ENCODE data around the gene NDUFV1. TPM values are rescaled to one million over a fixed set of nuclear protein-coding genes. Genes with fewer than 3 reads are reported as not detected.
A peak's percentile ranks its signal among the peaks of the same experiment; 100 is the strongest.

The NDUFV1 gene
- total RNA-seq, 1 experiment from 2014 or later, result 250 TPM

DNA sequence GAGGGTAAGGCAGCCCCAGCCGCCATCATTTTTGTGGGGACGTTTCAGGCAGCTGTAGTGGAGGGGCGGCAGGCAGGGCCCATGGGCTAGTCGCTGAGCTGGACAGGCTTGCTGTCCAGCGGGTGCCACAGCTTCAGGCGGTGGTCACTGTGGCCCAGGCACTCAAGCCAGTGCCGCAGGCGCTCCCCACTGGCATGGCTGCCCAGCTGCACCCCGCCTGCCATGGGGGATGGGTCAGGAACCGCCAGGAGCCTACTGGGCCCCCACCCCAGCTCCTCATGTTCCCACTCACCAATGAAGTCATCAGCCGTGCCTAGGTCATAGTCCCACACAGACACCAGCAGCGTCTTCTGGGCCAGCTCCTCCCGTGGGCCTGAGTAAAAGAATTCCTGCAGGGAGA lies 6.0 kb downstream of the NDUFV1 start:
- no peak for TF ChIP-seq EZH2 (IDR thresholded peaks at IDR 0.05; ENCODE audit: borderline replicate concordance, low read depth, low read length, poor library complexity, severe bottlenecking)
- BruUV-seq (replicated peaks), result no TSS peak
- CTCF ChIA-PET, result interaction anchor here (0.8 kb wide), 1 partner anchor 17 kb away, joined by 3 read pairs; the partner anchor contains the start of gene NUDT8
- no peak for DNase-seq (ENCODE audit: low spot score)
- Histone ChIP-seq H3K27ac (ENCODE audit: low read depth, low read length, poor library complexity, severe bottlenecking) (no peak overlapping the region), H3K9me3 (ENCODE audit: low read depth, low read length, poor library complexity, severe bottlenecking) (no peaks in the 10 kb centered on the region), H3K27me3 (replicated peaks; ENCODE audit: insufficient read depth, low read depth, low read length, poor library complexity) (no peaks in the 10 kb centered on the region), H3K4me3 (ENCODE audit: low read depth, low read length, poor library complexity, severe bottlenecking) (no peak overlapping the region), H3K36me3 (ENCODE audit: insufficient read depth, low read length, poor library complexity, severe bottlenecking) (peaks cover 32% of the 10 kb centered on the region), H3K4me1 (ENCODE audit: insufficient read depth, low read length, poor library complexity, severe bottlenecking) (peaks cover 6% of the 10 kb centered on the region)
- POLR2A ChIA-PET (ENCODE audit: low non-redundant PET), result no interaction called here
- intact Hi-C loops (cut with micrococcal nuclease; ENCODE audit: unreplicated experiment), result no loop called here

DNA sequence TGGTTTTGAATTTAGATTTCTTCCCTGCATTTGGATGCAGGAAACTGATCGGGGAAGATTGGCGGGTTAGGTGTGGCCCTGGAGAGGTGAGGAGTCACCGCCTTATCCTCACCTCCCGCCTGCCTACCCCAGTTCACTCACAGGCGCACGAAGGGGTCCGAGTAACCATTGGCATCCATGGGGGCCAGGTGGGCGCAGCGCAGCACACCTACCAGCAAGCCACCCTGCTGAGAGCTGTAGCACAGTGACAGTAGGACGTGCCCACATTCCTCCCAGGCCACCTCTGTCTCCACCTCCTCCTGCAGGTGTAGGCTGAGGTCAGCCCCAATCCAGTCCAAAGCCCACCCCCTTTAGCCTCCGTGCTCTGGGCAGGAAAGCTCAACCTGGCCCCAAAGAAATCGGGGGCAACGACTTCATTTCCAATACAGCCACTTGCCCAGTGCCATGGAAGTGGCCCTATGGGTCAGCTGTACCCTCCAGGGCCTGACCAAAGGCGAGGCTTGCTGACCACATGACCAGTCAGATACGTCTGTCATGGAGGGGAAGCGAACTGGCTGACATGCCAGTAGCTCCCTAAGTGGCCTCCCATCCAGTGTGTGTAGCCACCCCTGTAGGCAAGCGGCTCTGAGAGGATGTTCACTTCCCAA lies 6.7 kb downstream of the NDUFV1 start:
- ChIA-PET POLR2A (ENCODE audit: low non-redundant PET) (no interaction called here), CTCF (interaction anchor here (0.5 to 1.3 kb wide), 3 partner anchors 16 to 56 kb away, joined by 3 to 16 read pairs (median 3); partner anchors contain the start of gene NUDT8)
- no peaks in the 10 kb centered on the region for H3K9me3 ChIP-seq (ENCODE audit: low read depth, low read length, poor library complexity, severe bottlenecking)
- peaks cover 29% of the 10 kb centered on the region for H3K36me3 ChIP-seq (ENCODE audit: insufficient read depth, low read length, poor library complexity, severe bottlenecking)
- BruUV-seq (replicated peaks), result no TSS peak
- peaks cover 4% of the 10 kb centered on the region for H3K4me1 ChIP-seq (ENCODE audit: insufficient read depth, low read length, poor library complexity, severe bottlenecking)
- TF ChIP-seq CTCF (conservative IDR thresholded peaks at IDR 0.05; ENCODE audit: low read depth, low read length), result no peak
- TF ChIP-seq EZH2 (IDR thresholded peaks at IDR 0.05; ENCODE audit: borderline replicate concordance, low read depth, low read length, poor library complexity, severe bottlenecking), result no peak
- H3K4me3 ChIP-seq (ENCODE audit: low read depth, low read length, poor library complexity, severe bottlenecking), result no peak overlapping the region
- intact Hi-C loops (cut with micrococcal nuclease; ENCODE audit: unreplicated experiment), result no loop called here
- no peaks in the 10 kb centered on the region for H3K27me3 ChIP-seq (replicated peaks; ENCODE audit: insufficient read depth, low read depth, low read length, poor library complexity)
- DNase-seq (ENCODE audit: low spot score), result no peak
- no peak overlapping the region for H3K27ac ChIP-seq (ENCODE audit: low read depth, low read length, poor library complexity, severe bottlenecking)

GRCh38 chr11:67613960-67614715 lies 7.4 kb downstream of the NDUFV1 start:
- no peaks in the 10 kb centered on the region for H3K9me3 ChIP-seq (ENCODE audit: low read depth, low read length, poor library complexity, severe bottlenecking)
- DNase-seq (ENCODE audit: low spot score), result peak; percentile 79
- CTCF ChIA-PET, result interaction anchor here (0.5 to 1.3 kb wide), 5 partner anchors 15 to 560 kb away, joined by 3 to 16 read pairs (median 3); partner anchors contain the start of genes CORO1B and NUDT8
- TF ChIP-seq CTCF (conservative IDR thresholded peaks at IDR 0.05; ENCODE audit: low read depth, low read length) (peak; percentile 82), EZH2 (IDR thresholded peaks at IDR 0.05; ENCODE audit: borderline replicate concordance, low read depth, low read length, poor library complexity, severe bottlenecking) (no peak)
- BruUV-seq (replicated peaks), result no TSS peak
- no peak overlapping the region for H3K27ac ChIP-seq (ENCODE audit: low read depth, low read length, poor library complexity, severe bottlenecking)
- POLR2A ChIA-PET (ENCODE audit: low non-redundant PET), result interaction anchor here (0.7 kb wide), 1 partner anchor 16 kb away, joined by 5 read pairs; no protein-coding TSS in a partner anchor
- intact Hi-C loops (cut with micrococcal nuclease; ENCODE audit: unreplicated experiment), result no loop called here
- no peaks in the 10 kb centered on the region for H3K27me3 ChIP-seq (replicated peaks; ENCODE audit: insufficient read depth, low read depth, low read length, poor library complexity)
- peak overlapping the region; percentile 14 for H3K4me3 ChIP-seq (ENCODE audit: low read depth, low read length, poor library complexity, severe bottlenecking)
- H3K36me3 ChIP-seq (ENCODE audit: insufficient read depth, low read length, poor library complexity, severe bottlenecking), result peaks cover 22% of the 10 kb centered on the region
- peaks cover 4% of the 10 kb centered on the region for H3K4me1 ChIP-seq (ENCODE audit: insufficient read depth, low read length, poor library complexity, severe bottlenecking)

Measured in A673 (cell line).